SK-N-SH treated with all-trans-retinoic acid at 6 μM for 48 hours (cell line): ENCODE results near the gene PRDM10.

Experiments used
- CREB5 ChIP-seq: fragments of 250-450 bp; sonication (Bioruptor Pico); IDR thresholded peaks from 2 replicates; pipeline ENCODE4 v1.5.1; 2020; ENCODE audit warnings: low read depth, mild to moderate bottlenecking, moderate library complexity
- ESRRG ChIP-seq: fragments of 250-450 bp; sonication (Bioruptor Pico); IDR thresholded peaks from 2 replicates; pipeline ENCODE4 v1.6.1; 2021; ENCODE audit warnings: mild to moderate bottlenecking
- GLIS3 ChIP-seq: fragments of 250-450 bp; sonication (Bioruptor Pico); IDR thresholded peaks from 2 replicates; pipeline ENCODE4 v1.5.0; 2020; ENCODE audit warnings: mild to moderate bottlenecking, moderate library complexity
- OSR1 ChIP-seq: fragments of 250-450 bp; sonication (Bioruptor Pico); IDR thresholded peaks from 2 replicates; pipeline ENCODE4 v1.8.0; 2022; ENCODE audit warnings: moderate library complexity, mild to moderate bottlenecking, inconsistent platforms
- SNAI2 ChIP-seq: fragments of 250-450 bp; sonication (Bioruptor Pico); IDR thresholded peaks from 2 replicates; pipeline ENCODE4 v1.5.0; 2020; ENCODE audit warnings: mild to moderate bottlenecking, moderate library complexity
- TOX ChIP-seq: fragments of 250-450 bp; sonication (Bioruptor Pico); IDR thresholded peaks from 2 replicates; pipeline ENCODE4 v1.8.0; 2021; ENCODE audit warnings: mild to moderate bottlenecking, moderate library complexity, borderline replicate concordance
- TF ChIP-seq, protein P1 (sequence below): fragments of 250-450 bp; sonication (Bioruptor Pico); IDR thresholded peaks from 2 replicates; pipeline ENCODE4 v1.8.0; 2020; ENCODE audit warnings: mild to moderate bottlenecking, moderate library complexity, borderline replicate concordance

DNA sequence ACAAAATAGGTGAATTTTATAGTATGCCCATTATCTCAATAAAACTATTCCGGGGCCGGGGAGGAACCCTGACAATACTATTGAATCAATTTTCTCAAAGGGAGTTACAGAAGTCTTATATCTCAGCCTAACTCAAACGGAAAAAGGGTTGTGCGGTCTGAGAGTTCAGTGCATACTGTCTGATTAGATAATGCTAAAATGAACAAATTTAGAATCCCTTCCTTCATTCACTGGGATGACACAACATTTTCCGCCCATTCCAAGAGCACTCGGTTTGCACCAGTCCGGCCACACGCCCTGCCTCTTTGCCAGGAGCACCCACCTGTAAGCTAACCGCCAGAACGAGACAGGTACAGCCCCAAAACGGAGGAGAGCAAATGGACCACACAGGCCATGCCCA lies 57.3 kb downstream of the PRDM10 start:
- TF ChIP-seq GLIS3 (CRISPR knock-in tag) (no peak), CREB5 (CRISPR knock-in tag) (no peak), OSR1 (CRISPR knock-in tag) (no peak), SNAI2 (no peak), ESRRG (no peak), TOX (no peak)
- TF ChIP-seq, protein P1, sequence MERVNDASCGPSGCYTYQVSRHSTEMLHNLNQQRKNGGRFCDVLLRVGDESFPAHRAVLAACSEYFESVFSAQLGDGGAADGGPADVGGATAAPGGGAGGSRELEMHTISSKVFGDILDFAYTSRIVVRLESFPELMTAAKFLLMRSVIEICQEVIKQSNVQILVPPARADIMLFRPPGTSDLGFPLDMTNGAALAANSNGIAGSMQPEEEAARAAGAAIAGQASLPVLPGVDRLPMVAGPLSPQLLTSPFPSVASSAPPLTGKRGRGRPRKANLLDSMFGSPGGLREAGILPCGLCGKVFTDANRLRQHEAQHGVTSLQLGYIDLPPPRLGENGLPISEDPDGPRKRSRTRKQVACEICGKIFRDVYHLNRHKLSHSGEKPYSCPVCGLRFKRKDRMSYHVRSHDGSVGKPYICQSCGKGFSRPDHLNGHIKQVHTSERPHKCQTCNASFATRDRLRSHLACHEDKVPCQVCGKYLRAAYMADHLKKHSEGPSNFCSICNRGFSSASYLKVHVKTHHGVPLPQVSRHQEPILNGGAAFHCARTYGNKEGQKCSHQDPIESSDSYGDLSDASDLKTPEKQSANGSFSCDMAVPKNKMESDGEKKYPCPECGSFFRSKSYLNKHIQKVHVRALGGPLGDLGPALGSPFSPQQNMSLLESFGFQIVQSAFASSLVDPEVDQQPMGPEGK, result no peak
